Vagina (tissue), 2 donors: ENCODE results near the gene SPINK4. TPM values are rescaled to one million over a fixed set of nuclear protein-coding genes. Genes with fewer than 3 reads are reported as not detected.
A peak's percentile ranks its signal among the peaks of the same experiment; 100 is the strongest.

Experiments used
- DNase-seq, 2 donors: peaks; one replicate each; pipeline ENCODE4 v3.0.0-alpha.2; 2017; ENCODE audit errors: extremely low spot score in 2 of 2
- H3K27ac ChIP-seq: fragments of 200-600 bp; sonication (generic); one replicate; pipeline ENCODE4 v1.5.1; 2019
- H3K27me3 ChIP-seq: fragments of 200-600 bp; sonication (generic); one replicate; pipeline ENCODE4 v1.5.1; 2019
- H3K36me3 ChIP-seq, 2 donors: fragments of 200-600 bp; sonication (generic); one replicate each; pipeline ENCODE4 v1.5.1; 2017 to 2019
- H3K4me1 ChIP-seq: fragments of 200-600 bp; sonication (generic); one replicate; pipeline ENCODE4 v1.5.1; 2019
- H3K4me3 ChIP-seq, 2 donors: fragments of 200-600 bp; sonication (generic); 1 replicate in 1 of 2; 2 replicates in 1 of 2; pipeline ENCODE4 v1.5.1; 2016 to 2019
- H3K9me3 ChIP-seq: fragments of 200-600 bp; sonication (generic); one replicate; pipeline ENCODE4 v1.5.1; 2019
- POLR2A ChIP-seq, 2 donors: fragments of 450-650 bp; IDR thresholded peaks; one replicate each; pipeline ENCODE4 v1.6.1; 2017; ENCODE audit warnings: antibody characterized with exemption in 2 of 2, mild to moderate bottlenecking in 2 of 2, moderate library complexity in 2 of 2
- POLR2AphosphoS5 ChIP-seq, 2 donors: sonication (generic); formaldehyde crosslinking; IDR thresholded peaks; one replicate each; pipeline ENCODE4 v1.9.0; 2017; ENCODE audit warnings: antibody characterized with exemption in 2 of 2, mild to moderate bottlenecking in 2 of 2, low read depth in 1 of 2; ENCODE audit not compliant: insufficient read depth in 1 of 2
- intact Hi-C: fragments of 100-400 bp; cut with DNase I; formaldehyde crosslinking; loops from one replicate; pipeline ENCODE4 v1.15.1; 2023
- total RNA-seq: library from RNA; depleted of rRNA; stranded (reverse); fragments of >200 nt; gene quantifications from one replicate; pipeline ENCODE4 v1.2.3, GENCODE V29; 2016
- TF ChIP-seq, protein P1 (sequence below), 3 experiments: fragments of 450-650 bp in 2 of 3; fragments of 200-600 bp in 1 of 3; sonication (generic) in 1 of 3; IDR thresholded peaks; one replicate each; pipeline ENCODE4 v1.5.1; 2017 to 2019; ENCODE audit warnings: antibody characterized with exemption in 3 of 3, mild to moderate bottlenecking in 2 of 3, moderate library complexity in 2 of 3

Gene SPINK4
- total RNA-seq, 1 donor from 2014 or later: not detected

- no peaks in the 10 kb centered on the region for H3K27me3 ChIP-seq
- intact Hi-C loops: no loop called here
- TF ChIP-seq, protein P1, sequence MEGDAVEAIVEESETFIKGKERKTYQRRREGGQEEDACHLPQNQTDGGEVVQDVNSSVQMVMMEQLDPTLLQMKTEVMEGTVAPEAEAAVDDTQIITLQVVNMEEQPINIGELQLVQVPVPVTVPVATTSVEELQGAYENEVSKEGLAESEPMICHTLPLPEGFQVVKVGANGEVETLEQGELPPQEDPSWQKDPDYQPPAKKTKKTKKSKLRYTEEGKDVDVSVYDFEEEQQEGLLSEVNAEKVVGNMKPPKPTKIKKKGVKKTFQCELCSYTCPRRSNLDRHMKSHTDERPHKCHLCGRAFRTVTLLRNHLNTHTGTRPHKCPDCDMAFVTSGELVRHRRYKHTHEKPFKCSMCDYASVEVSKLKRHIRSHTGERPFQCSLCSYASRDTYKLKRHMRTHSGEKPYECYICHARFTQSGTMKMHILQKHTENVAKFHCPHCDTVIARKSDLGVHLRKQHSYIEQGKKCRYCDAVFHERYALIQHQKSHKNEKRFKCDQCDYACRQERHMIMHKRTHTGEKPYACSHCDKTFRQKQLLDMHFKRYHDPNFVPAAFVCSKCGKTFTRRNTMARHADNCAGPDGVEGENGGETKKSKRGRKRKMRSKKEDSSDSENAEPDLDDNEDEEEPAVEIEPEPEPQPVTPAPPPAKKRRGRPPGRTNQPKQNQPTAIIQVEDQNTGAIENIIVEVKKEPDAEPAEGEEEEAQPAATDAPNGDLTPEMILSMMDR (IDR thresholded peaks at IDR 0.05): no peak
- TF ChIP-seq POLR2A (IDR thresholded peaks at IDR 0.05) (no peak), POLR2AphosphoS5 (IDR thresholded peaks at IDR 0.05; ENCODE audit: insufficient read depth in 1 of 2, low read depth in 1 of 2) (no peak)
- DNase-seq: no peak
- H3K4me1 ChIP-seq: peaks cover 20% of the 10 kb centered on the region
- no peaks in the 10 kb centered on the region for H3K36me3 ChIP-seq
- peak overlapping the region; percentile 56 for H3K27ac ChIP-seq
- no peak overlapping the region for H3K4me3 ChIP-seq
- H3K9me3 ChIP-seq: no peaks in the 10 kb centered on the region
These were observed 11.4 kb upstream of the SPINK4 start for GRCh38 chr9:33228606-33229005.

GRCh38 chr9:33229359-33230114 is 10.4 kb upstream of the SPINK4 start:
- no peaks in the 10 kb centered on the region for H3K9me3 ChIP-seq
- H3K27ac ChIP-seq: peak overlapping the region; percentile 56
- no peaks in the 10 kb centered on the region for H3K27me3 ChIP-seq
- intact Hi-C loops: no loop called here
- TF ChIP-seq POLR2AphosphoS5 (IDR thresholded peaks at IDR 0.05; ENCODE audit: insufficient read depth in 1 of 2, low read depth in 1 of 2) (peak in 1 of 2 donors; percentile 34), POLR2A (IDR thresholded peaks at IDR 0.05) (no peak)
- TF ChIP-seq, protein P1 (IDR thresholded peaks at IDR 0.05): peak in 1 of 3 experiments; percentile 26
- no peak for DNase-seq
- no peak overlapping the region for H3K4me3 ChIP-seq
- H3K4me1 ChIP-seq: peaks cover 20% of the 10 kb centered on the region
- H3K36me3 ChIP-seq: no peaks in the 10 kb centered on the region

GRCh38 chr9:33230756-33231622 is 9.0 kb upstream of the SPINK4 start:
- TF ChIP-seq, protein P1 (IDR thresholded peaks at IDR 0.05): no peak
- TF ChIP-seq POLR2A (IDR thresholded peaks at IDR 0.05) (no peak), POLR2AphosphoS5 (IDR thresholded peaks at IDR 0.05; ENCODE audit: insufficient read depth in 1 of 2, low read depth in 1 of 2) (no peak)
- no peaks in the 10 kb centered on the region for H3K36me3 ChIP-seq
- H3K27me3 ChIP-seq: no peaks in the 10 kb centered on the region
- H3K4me1 ChIP-seq: peaks cover 10% of the 10 kb centered on the region
- H3K4me3 ChIP-seq: no peak overlapping the region
- intact Hi-C loops: no loop called here
- no peak for DNase-seq
- no peak overlapping the region for H3K27ac ChIP-seq
- no peaks in the 10 kb centered on the region for H3K9me3 ChIP-seq

- DNase-seq: no peak
- intact Hi-C loops: no loop called here
- Histone ChIP-seq H3K4me3 (no peak overlapping the region), H3K9me3 (no peaks in the 10 kb centered on the region), H3K27me3 (no peaks in the 10 kb centered on the region), H3K4me1 (peaks cover 6% of the 10 kb centered on the region), H3K27ac (no peak overlapping the region), H3K36me3 (no peaks in the 10 kb centered on the region)
- TF ChIP-seq POLR2A (IDR thresholded peaks at IDR 0.05) (no peak), POLR2AphosphoS5 (IDR thresholded peaks at IDR 0.05; ENCODE audit: insufficient read depth in 1 of 2, low read depth in 1 of 2) (no peak)
- TF ChIP-seq, protein P1 (IDR thresholded peaks at IDR 0.05): no peak
These were observed 8.4 kb upstream of the SPINK4 start for GRCh38 chr9:33231623-33231942.
